ENCODE results near the gene HOMEZ. TPM values are rescaled to one million over a fixed set of nuclear protein-coding genes. Genes with fewer than 3 reads are reported as not detected.

Gene HOMEZ
- total RNA-seq, 4 donors from 2014 or later, result 3.5 to 13.6 (median 10.6) TPM

GRCh38 chr14:23323838-23324454 lies 38.0 kb upstream of the HOMEZ start:
- DNase-seq (ENCODE audit: low spot score) (no peak), ATAC-seq (ENCODE audit: low FRiP score) (no peak)
- no peak for TF ChIP-seq CTCF (IDR thresholded peaks at IDR 0.05)

GRCh38 chr14:23322568-23323517 lies 36.9 kb upstream of the HOMEZ start:
- DNase-seq (ENCODE audit: low spot score), result no peak
- no peak for ATAC-seq (ENCODE audit: low FRiP score)
- TF ChIP-seq CTCF (IDR thresholded peaks at IDR 0.05), result no peak

GRCh38 chr14:23321572-23322547 lies 35.9 kb upstream of the HOMEZ start:
- DNase-seq (ENCODE audit: low spot score) (no peak), ATAC-seq (ENCODE audit: low FRiP score) (peak; percentile 10)
- no peak for TF ChIP-seq CTCF (IDR thresholded peaks at IDR 0.05)

- ATAC-seq (ENCODE audit: low FRiP score) (peak; percentile 97), DNase-seq (ENCODE audit: low spot score) (peak; percentile 99)
- no peak for TF ChIP-seq CTCF (IDR thresholded peaks at IDR 0.05)
Measured at GRCh38 chr14:23320584-23321571, 34.9 kb upstream of the HOMEZ start, which contains the start of gene PABPN1. Gene PABPN1 (plus strand): TSS chr14:23321457. CDS start chr14:23321470, 13 bp downstream.

- ATAC-seq (ENCODE audit: low FRiP score), result no peak
- DNase-seq (ENCODE audit: low spot score), result no peak
- no peak for TF ChIP-seq CTCF (IDR thresholded peaks at IDR 0.05)
Measured at GRCh38 chr14:23319746-23320583, 34.0 kb upstream of the HOMEZ start.

All from omental fat pad (tissue), 4 donors.